Measurements from ENCODE around the gene FAM107B. TPM values are rescaled to one million over a fixed set of nuclear protein-coding genes. Genes with fewer than 3 reads are reported as not detected.

FAM107B gene
- total RNA-seq, 4 donors from 2014 or later = 24.1 to 69.7 (median 43.2) TPM

DNA sequence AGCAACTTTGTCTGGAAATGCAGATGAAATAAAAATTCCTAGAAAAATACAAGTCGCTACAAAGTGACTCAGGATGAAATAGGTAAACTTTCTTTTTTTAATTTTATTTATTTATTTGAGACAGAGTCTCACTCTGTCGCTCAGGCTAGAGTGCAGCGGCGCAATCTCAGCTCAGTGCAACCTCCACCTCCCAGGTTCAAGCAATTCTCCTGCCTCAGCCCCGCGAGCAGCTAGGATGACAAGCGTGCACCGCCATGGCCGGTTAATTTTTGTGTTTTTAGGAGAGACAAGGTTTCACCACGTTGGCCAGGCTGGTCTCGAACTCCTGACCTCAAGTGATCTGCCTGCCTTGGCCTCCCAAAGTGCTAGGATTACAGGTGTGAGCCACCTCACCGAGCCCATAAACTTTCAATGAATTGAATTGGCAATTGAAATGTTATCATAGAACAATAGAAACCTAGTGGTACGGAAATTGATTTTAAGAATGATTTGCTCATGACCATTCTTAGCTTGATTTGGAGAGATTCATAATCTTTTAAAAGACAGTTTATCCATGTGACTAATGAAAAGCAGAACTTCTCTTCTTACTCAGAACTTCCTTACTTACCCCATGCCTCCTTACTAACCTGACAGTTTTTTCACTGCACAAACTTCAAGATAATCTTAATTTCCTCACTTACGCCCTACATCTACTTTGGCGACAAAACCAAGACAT lies 161.7 kb downstream of the FAM107B start:
- Histone ChIP-seq H3K4me3 (no peak overlapping the region), H3K4me1 (no peaks in the 10 kb centered on the region), H3K27me3 (no peaks in the 10 kb centered on the region), H3K36me3 (no peaks in the 10 kb centered on the region), H3K27ac (no peak overlapping the region), H3K9me3 (no peaks in the 10 kb centered on the region)
- no peak for DNase-seq
- intact Hi-C loops (cut with DNase I; ENCODE audit: low total_unique reads) = no loop called here
- TF ChIP-seq, protein P1, sequence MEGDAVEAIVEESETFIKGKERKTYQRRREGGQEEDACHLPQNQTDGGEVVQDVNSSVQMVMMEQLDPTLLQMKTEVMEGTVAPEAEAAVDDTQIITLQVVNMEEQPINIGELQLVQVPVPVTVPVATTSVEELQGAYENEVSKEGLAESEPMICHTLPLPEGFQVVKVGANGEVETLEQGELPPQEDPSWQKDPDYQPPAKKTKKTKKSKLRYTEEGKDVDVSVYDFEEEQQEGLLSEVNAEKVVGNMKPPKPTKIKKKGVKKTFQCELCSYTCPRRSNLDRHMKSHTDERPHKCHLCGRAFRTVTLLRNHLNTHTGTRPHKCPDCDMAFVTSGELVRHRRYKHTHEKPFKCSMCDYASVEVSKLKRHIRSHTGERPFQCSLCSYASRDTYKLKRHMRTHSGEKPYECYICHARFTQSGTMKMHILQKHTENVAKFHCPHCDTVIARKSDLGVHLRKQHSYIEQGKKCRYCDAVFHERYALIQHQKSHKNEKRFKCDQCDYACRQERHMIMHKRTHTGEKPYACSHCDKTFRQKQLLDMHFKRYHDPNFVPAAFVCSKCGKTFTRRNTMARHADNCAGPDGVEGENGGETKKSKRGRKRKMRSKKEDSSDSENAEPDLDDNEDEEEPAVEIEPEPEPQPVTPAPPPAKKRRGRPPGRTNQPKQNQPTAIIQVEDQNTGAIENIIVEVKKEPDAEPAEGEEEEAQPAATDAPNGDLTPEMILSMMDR (IDR thresholded peaks at IDR 0.05) = no peak
- TF ChIP-seq POLR2A (IDR thresholded peaks at IDR 0.05) = no peak

DNA sequence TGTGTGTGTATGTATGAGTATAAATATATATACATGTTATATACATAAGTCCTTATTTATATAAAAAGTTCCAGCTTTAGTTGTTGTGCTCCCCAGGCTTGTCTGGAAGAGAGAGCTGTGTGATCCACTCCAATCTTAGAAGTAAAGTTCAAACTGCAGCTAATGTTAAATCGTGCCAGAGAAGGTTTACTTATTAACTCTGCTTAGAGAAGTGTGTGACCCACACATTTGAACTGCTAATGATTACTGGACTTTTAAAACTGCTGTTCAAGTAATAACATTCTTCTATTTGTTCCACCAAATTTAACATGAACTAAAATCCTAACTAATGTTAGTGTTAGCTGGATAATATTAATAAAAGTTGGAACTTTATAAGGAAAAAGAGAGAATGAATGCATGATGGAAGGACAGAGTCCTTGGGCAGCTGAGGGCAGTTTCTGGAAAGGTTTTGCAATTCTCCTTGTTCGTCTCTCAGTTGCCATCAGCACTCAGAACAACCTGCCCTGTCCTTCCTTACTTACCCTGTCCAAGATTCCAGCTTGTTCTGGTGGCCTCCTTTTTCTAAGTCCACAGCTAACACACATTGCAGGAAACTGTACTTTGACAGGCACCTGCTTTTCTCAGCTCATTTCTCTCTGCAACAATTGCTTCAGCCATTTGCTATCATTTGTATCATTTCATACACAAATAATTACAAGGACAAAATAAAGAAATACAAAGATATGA lies 162.6 kb downstream of the FAM107B start:
- DNase-seq = no peak
- intact Hi-C loops (cut with DNase I; ENCODE audit: low total_unique reads) = no loop called here
- Histone ChIP-seq H3K9me3 (no peaks in the 10 kb centered on the region), H3K36me3 (no peaks in the 10 kb centered on the region), H3K27me3 (no peaks in the 10 kb centered on the region), H3K27ac (no peak overlapping the region), H3K4me1 (no peaks in the 10 kb centered on the region), H3K4me3 (no peak overlapping the region)
- TF ChIP-seq, protein P1 (IDR thresholded peaks at IDR 0.05) = no peak
- no peak for TF ChIP-seq POLR2A (IDR thresholded peaks at IDR 0.05)

DNA sequence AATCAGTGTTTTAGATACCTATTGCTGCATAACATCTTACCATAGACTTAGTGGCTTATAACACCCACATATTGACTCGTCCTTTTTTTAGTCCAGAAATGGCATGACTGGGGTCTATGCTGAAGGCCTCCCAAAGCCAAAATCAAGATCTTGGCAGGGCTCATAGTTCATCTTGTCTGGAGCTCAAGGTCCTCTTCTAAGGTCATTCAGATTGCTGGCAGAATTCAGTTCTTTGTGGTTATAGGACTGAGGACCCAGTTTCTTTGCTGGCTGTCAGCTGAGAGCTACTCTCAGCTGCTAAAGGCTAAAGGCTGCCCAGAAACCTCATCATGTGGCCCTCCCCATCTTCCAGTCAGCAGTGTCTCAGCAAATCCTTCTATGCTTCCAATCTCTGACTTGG lies 165.5 kb downstream of the FAM107B start:
- no peak overlapping the region for H3K4me3 ChIP-seq
- intact Hi-C loops (cut with DNase I; ENCODE audit: low total_unique reads) = no loop called here
- DNase-seq = no peak
- H3K36me3 ChIP-seq = no peaks in the 10 kb centered on the region
- H3K9me3 ChIP-seq = no peaks in the 10 kb centered on the region
- peaks cover 0 to 6% of the 10 kb centered on the region in 2 donors for H3K4me1 ChIP-seq
- H3K27ac ChIP-seq = no peak overlapping the region
- TF ChIP-seq POLR2A (IDR thresholded peaks at IDR 0.05) = no peak
- TF ChIP-seq, protein P1 (IDR thresholded peaks at IDR 0.05) = no peak
- no peaks in the 10 kb centered on the region for H3K27me3 ChIP-seq

DNA sequence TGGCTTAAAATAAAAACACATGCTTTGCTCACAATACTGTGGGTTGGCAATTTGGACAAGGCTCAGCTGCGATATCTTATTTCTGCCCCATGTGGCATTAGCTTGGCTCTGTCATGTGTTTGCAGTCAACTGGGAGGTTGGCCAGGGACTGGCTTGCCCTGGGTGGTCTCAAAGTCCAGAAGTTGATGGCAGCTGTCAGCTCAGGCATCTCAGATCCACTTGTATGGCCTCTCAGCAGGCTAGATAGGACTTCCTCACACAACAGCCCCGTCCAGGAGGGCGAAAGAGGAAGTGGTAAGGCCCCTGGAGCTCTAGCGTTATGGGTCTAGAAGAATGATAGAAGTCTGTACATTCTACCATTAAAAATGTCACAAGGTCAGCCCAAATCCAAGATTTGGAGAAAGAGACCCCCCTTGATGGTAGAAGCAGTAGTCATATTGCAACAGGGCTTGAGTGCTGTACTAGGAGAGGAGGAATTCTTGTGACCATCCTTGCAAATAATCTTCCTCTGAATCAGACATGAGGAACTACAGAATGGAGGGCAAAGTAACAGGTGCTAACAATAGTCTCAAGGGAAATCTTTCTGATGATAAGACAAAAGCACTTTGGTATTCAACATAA lies 166.2 kb downstream of the FAM107B start:
- Histone ChIP-seq H3K27me3 (no peaks in the 10 kb centered on the region), H3K9me3 (no peaks in the 10 kb centered on the region), H3K27ac (no peak overlapping the region), H3K4me1 (peaks cover 0 to 6% of the 10 kb centered on the region in 2 donors), H3K36me3 (no peaks in the 10 kb centered on the region), H3K4me3 (no peak overlapping the region)
- TF ChIP-seq, protein P1 (IDR thresholded peaks at IDR 0.05) = no peak
- TF ChIP-seq POLR2A (IDR thresholded peaks at IDR 0.05) = no peak
- DNase-seq = no peak
- intact Hi-C loops (cut with DNase I; ENCODE audit: low total_unique reads) = no loop called here

DNA sequence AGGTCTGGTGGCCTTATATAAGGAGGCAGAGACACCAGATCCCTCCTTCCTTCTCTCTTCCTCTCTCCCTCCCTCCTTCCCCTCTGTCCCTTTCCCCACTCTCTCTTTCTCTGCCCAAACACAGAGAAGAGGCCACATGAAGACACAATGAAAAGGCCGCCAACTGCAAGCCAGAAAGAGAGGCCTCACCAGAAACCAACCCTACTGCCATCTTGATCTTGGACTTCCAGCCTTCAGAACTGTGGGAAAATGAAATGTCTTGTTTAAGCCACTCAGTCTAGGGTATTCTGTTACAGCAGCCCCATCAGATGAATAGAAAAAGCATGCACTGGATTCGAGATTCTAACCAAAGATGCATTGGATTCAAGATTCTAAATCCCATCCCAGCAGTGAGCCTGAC lies 168.1 kb downstream of the FAM107B start:
- intact Hi-C loops (cut with DNase I; ENCODE audit: low total_unique reads) = no loop called here
- H3K27me3 ChIP-seq = no peaks in the 10 kb centered on the region

More for the DNA sequence above, 168.1 kb downstream of the FAM107B start:
- no peak for DNase-seq
- Histone ChIP-seq H3K36me3 (no peaks in the 10 kb centered on the region), H3K27ac (no peak overlapping the region), H3K4me3 (no peak overlapping the region), H3K9me3 (no peaks in the 10 kb centered on the region), H3K4me1 (peaks cover 6 to 8% of the 10 kb centered on the region in 2 donors)
- no peak for TF ChIP-seq POLR2A (IDR thresholded peaks at IDR 0.05)
- TF ChIP-seq, protein P1 (IDR thresholded peaks at IDR 0.05) = no peak

Measured in uterus (tissue), 4 donors.